Right lobe of liver (tissue), 6 donors: Measurements from ENCODE around the gene IGSF9. TPM values are rescaled to one million over a fixed set of nuclear protein-coding genes. Genes with fewer than 3 reads are reported as not detected.

Experiments
- ATAC-seq, 4 donors: fragments of 200-7000 bp; cut with Tn5 transposase; one replicate each; pipeline ENCODE4 v1.9.1; 2020; ENCODE audit warnings: mild to moderate bottlenecking in 4 of 4, moderate library complexity in 4 of 4
- DNase-seq, 3 donors: peaks; one replicate each; pipeline ENCODE4 v3.0.0-alpha.2; 2020
- H3K27ac ChIP-seq, 3 donors: fragments of 200-600 bp; one replicate each; pipeline ENCODE4 v1.8.0; 2022
- H3K27me3 ChIP-seq, 2 donors: fragments of 200-600 bp; one replicate each; pipeline ENCODE4 v1.8.0; 2022
- H3K36me3 ChIP-seq, 4 donors: fragments of 200-600 bp; sonication (generic) in 1 of 4; one replicate each; pipeline versions ENCODE4 v1.5.1 to v1.8.0; 2017 to 2022; ENCODE audit warnings: control low read depth in 1 of 4
- H3K4me1 ChIP-seq, 4 donors: fragments of 200-600 bp; sonication (generic) in 1 of 4; one replicate each; pipeline versions ENCODE4 v1.5.1 to v1.8.0; 2017 to 2022; ENCODE audit warnings: control low read depth in 1 of 4
- H3K4me3 ChIP-seq, 3 donors: fragments of 200-600 bp; one replicate each; pipeline ENCODE4 v1.8.0; 2022
- H3K9me3 ChIP-seq, 4 donors: fragments of 200-600 bp; sonication (generic) in 1 of 4; one replicate each; pipeline versions ENCODE4 v1.5.1 to v1.8.0; 2017 to 2022; ENCODE audit warnings: control low read depth in 1 of 4
- POLR2A ChIP-seq: fragments of 450-650 bp; IDR thresholded peaks from one replicate; pipeline ENCODE4 v1.6.1; 2017; ENCODE audit warnings: antibody characterized with exemption, mild to moderate bottlenecking
- WGBS: methylation state at CpG from one replicate; pipeline ENCODE4 v1.1.6; 2018; ENCODE audit warnings: low coverage, low lambda C conversion rate; ENCODE audit not compliant: insufficient coverage; ENCODE audit errors: missing lambda C conversion rate; 5-methylcytosine and 5-hydroxymethylcytosine counted together
- intact Hi-C, 2 donors: fragments of 100-400 bp; cut with DNase I; formaldehyde crosslinking; loops; one replicate each; pipeline versions ENCODE4 v1.11.2 to v1.14.1; 2022
- total RNA-seq, 6 experiments: library from RNA; depleted of rRNA in 2 of 6; stranded (reverse); fragments of >200 nt in 2 of 6; fragmentation: NEBNext Ultra II Directional in 3 of 6; extraction: Animal tissue kit (Norgen Biotek cat#: 25700) in 3 of 6; gene quantifications; one replicate each; pipeline versions ENCODE4 v1.1.0 to v1.2.4, GENCODE V29; 2016 to 2023
- TF ChIP-seq, protein P1 (sequence below), 4 donors: fragments of 200-600 bp in 3 of 4; fragments of 450-650 bp in 1 of 4; IDR thresholded peaks; one replicate each; pipeline versions ENCODE4 v1.5.1 to v1.8.0; 2016 to 2022; ENCODE audit warnings: antibody characterized with exemption in 4 of 4, mild to moderate bottlenecking in 2 of 4
- donor health status: DM: no; HTN: yes; CAD: no.
- donor health status: DM: no; HTN: no; CAD: no.
- donor health status: DM: no; HTN: no; CAD: no.
- donor health status: DM: no; HTN: yes; CAD: no.
- donor health status: DM: no; HTN: yes; CAD: no.

Gene IGSF9
- total RNA-seq, 6 experiments from 2014 or later: 2.2 to 53.7 (median 16.6) TPM

GRCh38 chr1:159932296-159933285, 12.8 kb downstream of the IGSF9 start:
- Histone ChIP-seq H3K36me3 (peaks cover 0 to 18% (median 1%) of the 10 kb centered on the region in 4 donors), H3K4me1 (peaks cover 0 to 15% (median 9%) of the 10 kb centered on the region in 4 donors), H3K9me3 (no peaks in the 10 kb centered on the region), H3K4me3 (no peak overlapping the region), H3K27me3 (no peaks in the 10 kb centered on the region), H3K27ac (no peak overlapping the region)
- no peak for ATAC-seq
- TF ChIP-seq, protein P1, sequence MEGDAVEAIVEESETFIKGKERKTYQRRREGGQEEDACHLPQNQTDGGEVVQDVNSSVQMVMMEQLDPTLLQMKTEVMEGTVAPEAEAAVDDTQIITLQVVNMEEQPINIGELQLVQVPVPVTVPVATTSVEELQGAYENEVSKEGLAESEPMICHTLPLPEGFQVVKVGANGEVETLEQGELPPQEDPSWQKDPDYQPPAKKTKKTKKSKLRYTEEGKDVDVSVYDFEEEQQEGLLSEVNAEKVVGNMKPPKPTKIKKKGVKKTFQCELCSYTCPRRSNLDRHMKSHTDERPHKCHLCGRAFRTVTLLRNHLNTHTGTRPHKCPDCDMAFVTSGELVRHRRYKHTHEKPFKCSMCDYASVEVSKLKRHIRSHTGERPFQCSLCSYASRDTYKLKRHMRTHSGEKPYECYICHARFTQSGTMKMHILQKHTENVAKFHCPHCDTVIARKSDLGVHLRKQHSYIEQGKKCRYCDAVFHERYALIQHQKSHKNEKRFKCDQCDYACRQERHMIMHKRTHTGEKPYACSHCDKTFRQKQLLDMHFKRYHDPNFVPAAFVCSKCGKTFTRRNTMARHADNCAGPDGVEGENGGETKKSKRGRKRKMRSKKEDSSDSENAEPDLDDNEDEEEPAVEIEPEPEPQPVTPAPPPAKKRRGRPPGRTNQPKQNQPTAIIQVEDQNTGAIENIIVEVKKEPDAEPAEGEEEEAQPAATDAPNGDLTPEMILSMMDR (IDR thresholded peaks at IDR 0.05): no peak
- no peak for TF ChIP-seq POLR2A
- WGBS: 71% methylated on average over 6 of the region's 16 CpGs
- DNase-seq: no peak
- intact Hi-C loops: loop anchor here in 1 of 2 donors (5.0 kb wide), 1 partner anchor 70 kb away; no protein-coding TSS in a partner anchor

DNA sequence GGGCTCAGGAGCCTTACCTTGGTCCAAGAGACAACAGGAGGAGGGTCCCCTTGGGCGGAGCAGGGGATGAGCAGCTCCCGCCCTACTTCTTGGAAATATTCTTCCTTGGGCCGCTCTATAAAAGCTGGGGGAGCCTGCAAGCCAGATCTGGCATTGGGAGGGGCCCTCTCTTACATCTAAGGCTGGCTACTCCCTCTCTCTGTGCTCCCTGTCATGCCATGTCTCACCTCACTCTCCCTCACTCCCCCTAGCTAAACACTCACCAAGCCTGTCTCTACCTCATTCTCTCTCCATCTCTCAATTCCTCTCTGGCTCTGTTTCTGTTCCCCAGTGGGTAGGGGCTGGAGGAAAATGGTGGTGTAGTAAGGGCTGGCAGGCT, 13.6 kb downstream of the IGSF9 start:
- Histone ChIP-seq H3K27ac (no peak overlapping the region), H3K36me3 (peaks cover 0 to 18% (median 1%) of the 10 kb centered on the region in 4 donors), H3K4me3 (no peak overlapping the region), H3K4me1 (peaks cover 0 to 7% (median 5%) of the 10 kb centered on the region in 4 donors), H3K27me3 (no peaks in the 10 kb centered on the region), H3K9me3 (no peaks in the 10 kb centered on the region)
- intact Hi-C loops: loop anchor here in 1 of 2 donors (5.0 kb wide), 1 partner anchor 71 kb away; no protein-coding TSS in a partner anchor
- no peak for TF ChIP-seq POLR2A
- TF ChIP-seq, protein P1 (IDR thresholded peaks at IDR 0.05): no peak
- ATAC-seq (no peak), DNase-seq (no peak)
- no CpG with 5 or more reads among the region's 3 CpGs for WGBS

GRCh38 chr1:159931101-159931794, 14.2 kb downstream of the IGSF9 start:
- ATAC-seq (no peak), DNase-seq (no peak)
- Histone ChIP-seq H3K4me1 (peaks cover 0 to 2% (median under 1%) of the 10 kb centered on the region in 4 donors), H3K27me3 (no peaks in the 10 kb centered on the region), H3K36me3 (peaks cover 0 to 18% (median 1%) of the 10 kb centered on the region in 4 donors), H3K4me3 (no peak overlapping the region), H3K9me3 (no peaks in the 10 kb centered on the region), H3K27ac (no peak overlapping the region)
- 81% methylated on average over 6 of the region's 13 CpGs for WGBS
- TF ChIP-seq, protein P1 (IDR thresholded peaks at IDR 0.05): no peak
- no peak for TF ChIP-seq POLR2A
- intact Hi-C loops: loop anchor here in 1 of 2 donors (5.0 kb wide), 1 partner anchor 71 kb away; no protein-coding TSS in a partner anchor

DNA sequence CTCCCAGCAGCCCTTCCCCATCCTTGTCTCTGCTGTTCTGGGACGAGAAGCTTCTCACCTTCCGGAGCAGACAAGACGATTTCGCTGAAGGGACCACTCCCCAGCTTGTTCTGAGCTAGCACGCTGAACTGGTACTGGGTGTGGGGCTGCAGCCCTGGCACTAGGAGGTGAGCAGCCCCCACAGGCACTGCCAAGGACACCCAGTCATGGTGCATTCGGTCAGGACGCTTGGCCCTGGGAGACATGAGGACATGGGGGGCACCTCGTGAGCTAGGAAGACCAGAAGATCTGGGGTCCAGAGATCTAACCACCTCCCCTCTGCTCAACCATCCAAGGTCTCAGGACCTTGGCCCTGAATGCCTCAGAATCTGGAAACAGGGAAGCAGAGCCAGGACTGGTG, 14.8 kb downstream of the IGSF9 start:
- WGBS: 87% methylated on average over 5 of the region's 8 CpGs
- H3K27me3 ChIP-seq: no peaks in the 10 kb centered on the region
- H3K4me1 ChIP-seq: peaks cover 0 to 4% (median 1%) of the 10 kb centered on the region in 4 donors
- no peak overlapping the region for H3K27ac ChIP-seq
- TF ChIP-seq POLR2A: no peak
- TF ChIP-seq, protein P1 (IDR thresholded peaks at IDR 0.05): no peak
- intact Hi-C loops: loop anchor here in 1 of 2 donors (5.0 kb wide), 1 partner anchor 72 kb away; no protein-coding TSS in a partner anchor
- H3K36me3 ChIP-seq: peaks cover 0 to 14% (median 1%) of the 10 kb centered on the region in 4 donors
- no peak for ATAC-seq
- no peak for DNase-seq
- H3K4me3 ChIP-seq: no peak overlapping the region
- no peaks in the 10 kb centered on the region for H3K9me3 ChIP-seq
